DLD1 (cell line): ENCODE results near the gene PHF2.

ENCODE experiments used
- in situ Hi-C: cut with HindIII; loops from 2 replicates; pipeline ENCODE4 v1.10.0; 2017; ENCODE audit warnings: low sequenced_read_pairs

The PHF2 gene

DNA sequence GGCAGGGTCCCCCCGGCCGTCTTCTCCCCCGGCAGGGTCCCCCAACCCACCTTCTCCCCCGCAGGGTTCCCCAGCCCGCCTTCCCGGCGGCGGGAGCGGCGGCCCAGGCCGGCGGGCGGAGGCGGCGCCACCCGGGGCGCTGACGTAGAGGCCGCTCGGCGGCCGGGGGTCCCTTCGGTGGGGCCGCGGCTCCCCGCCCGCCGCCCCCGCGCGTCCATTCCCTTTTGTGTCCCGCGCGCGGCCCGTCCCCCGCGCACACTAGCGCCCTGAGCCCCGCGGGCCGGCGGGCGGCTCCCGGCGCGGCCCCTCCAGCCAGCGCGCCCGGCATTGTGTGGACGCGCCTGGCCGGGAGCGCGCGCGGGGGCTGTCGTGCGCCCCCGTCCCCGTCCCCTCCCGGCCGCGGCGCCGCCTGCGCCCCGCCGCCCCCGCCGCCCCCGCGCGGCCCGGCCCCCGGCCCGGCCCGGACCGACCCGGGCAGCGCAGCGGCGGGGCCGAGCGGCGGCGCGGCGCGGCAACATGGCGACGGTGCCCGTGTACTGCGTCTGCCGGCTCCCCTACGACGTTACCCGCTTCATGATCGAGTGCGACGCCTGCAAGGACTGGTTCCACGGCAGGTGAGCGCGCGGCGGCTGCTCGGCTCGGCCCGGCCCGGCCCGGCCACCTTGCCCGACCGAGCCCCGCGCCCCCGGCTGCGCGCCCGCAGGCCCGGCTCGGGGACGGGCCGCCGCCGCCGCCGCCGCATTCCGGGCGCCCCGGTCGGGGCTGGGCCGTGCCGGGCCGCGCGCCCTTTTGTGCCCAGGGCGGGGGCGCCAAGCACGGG lies at the start of gene PHF2:
TSS of gene PHF2 (plus strand) at position 327 of the 820 bp plus-strand sequence. CDS start at position 517, 190 bp downstream.
- in situ Hi-C loops = no loop called here

DNA sequence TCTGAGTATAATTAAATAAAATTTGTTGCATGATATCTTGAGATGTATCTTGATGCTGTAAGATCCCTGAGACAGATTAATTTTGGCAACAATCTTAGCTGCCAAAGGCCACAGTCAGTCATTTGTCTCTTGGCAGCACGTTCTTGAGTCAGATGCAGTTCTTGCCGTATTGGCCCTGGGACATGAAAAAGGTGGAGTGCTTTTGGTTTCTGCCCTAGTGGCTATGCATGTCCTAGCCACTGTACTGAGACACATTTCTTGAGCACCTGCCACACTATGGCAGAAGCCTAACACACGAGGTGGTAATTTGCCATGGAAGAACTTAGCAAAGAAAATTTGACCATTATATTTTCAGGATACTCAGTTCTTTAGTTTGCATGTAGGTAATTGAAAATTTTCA lies 45.0 kb upstream of the PHF2 start:
- in situ Hi-C loops = no loop called here

DNA sequence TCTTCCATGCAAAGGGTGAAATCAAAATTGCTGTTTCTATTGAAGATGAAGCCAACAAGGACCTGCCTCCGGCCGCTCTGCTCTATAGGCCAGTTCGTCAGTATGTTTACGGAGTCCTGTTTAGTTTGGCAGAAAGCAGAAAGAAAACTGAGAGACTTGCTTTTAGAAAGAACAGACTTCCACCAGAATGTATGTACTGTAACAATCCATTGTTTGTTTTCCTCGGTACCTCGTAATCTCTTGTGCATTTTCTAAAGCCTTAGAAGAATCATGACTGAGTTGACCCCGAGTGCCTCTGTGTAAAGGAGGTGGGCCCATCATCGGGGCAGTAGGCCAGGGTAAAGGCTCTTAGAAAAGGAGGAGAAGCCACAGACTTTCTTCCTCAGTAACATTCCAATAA lies 44.2 kb upstream of the PHF2 start:
- in situ Hi-C loops = no loop called here

DNA sequence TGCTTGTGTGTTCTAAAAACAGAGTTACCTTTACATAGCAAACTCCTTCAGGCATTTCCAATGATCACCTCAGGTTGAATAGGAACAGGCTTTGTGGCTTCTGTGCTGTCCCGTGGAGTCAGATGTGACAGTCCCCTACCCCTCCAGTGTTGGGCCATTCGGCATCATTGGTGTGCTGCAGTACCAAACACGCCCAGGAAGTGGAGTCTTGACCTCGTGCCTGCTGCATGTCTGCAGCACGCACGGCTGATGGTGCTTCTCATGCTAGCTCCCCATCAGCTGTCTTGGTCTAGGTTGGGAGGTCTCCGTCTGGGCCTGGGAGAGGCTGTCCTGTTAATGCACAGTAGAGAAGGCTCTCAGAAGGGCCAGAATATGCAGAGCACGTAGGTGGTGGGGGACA lies 42.5 kb upstream of the PHF2 start:
- in situ Hi-C loops = no loop called here

- in situ Hi-C loops = no loop called here
These were observed 40.2 kb upstream of the PHF2 start for GRCh38 chr9:93536167-93536566.

- in situ Hi-C loops = no loop called here
These were observed 39.5 kb upstream of the PHF2 start for GRCh38 chr9:93536874-93537273.

- in situ Hi-C loops = no loop called here
These were observed 36.1 kb upstream of the PHF2 start for GRCh38 chr9:93540305-93540704.

DNA sequence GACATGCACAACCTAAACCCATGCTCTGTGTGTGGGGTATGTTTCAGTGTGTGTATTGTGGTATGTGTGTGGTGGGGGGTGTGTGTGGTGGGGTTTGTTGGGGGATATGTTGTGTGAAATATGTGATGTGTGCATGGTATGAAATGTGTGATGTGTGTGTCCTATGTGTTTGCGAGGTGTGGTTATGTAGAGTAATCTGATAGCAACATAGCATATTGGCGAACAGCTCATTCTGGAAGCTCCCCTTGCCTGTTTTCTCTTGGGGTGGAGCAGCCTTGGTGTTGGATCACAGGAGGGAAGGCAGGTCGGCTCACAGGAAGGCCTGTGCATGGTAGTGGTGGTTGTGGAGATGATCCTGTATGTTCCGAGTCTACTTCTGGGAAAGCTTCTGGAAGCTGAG lies 35.4 kb upstream of the PHF2 start:
- in situ Hi-C loops = no loop called here

DNA sequence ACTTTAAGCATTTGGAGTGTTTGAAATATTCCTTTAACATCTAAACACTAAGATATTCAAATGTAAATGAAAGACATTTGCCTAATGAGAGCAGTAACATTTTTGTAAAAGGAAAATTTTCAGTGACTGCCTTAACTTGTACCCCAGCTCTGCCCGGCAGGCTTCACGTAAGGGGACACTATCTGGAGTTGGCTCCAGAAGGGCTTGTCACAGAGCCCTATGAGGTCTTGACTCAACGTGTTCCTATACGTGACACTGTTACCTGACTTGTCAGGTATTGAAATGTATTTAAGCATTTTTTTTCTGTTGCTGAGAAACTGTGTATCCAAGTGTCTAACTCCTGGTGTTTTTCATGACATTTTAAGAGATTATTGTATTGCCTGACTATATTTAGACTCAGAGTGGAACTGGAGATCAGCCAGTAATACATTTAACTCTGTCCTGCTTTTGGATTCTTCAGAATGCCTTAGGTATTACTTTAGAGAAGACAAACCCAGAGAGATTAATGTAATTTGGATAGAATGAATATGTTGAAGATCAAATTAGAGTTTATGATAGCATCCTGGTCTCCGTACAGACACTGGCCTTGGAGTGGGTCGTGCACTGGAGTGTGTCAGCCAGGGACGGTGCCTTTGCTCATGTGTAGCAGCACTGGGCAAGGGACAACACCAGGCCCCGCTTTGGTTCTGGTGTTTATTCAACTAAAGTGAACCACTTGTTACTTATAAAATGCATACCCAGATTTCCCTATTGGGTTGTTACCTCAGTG lies 34.6 kb upstream of the PHF2 start:
- in situ Hi-C loops = no loop called here

GRCh38 chr9:93543117-93543516 lies 33.3 kb upstream of the PHF2 start:
- in situ Hi-C loops = no loop called here

DNA sequence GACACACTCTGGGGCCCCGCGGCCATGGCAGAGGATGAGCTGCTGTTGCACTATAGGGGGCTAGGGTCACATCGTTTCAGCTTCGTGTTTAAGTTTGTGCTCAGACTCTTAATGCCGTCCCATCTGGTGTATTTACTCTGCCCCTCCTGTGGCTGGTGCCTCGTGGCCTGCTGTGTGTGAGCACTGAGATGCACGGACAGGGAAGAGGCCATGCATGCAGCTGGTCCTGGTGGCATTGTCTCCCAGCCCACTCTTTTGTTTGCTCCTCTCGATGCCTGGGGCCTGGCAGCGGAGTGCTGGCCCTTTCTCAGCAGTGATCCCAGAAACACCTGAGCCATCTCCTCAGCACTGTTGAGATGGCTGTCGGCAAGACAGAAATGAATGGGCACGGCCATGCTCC lies 30.0 kb upstream of the PHF2 start:
- in situ Hi-C loops = no loop called here

GRCh38 chr9:93549611-93550010 lies 26.8 kb upstream of the PHF2 start:
- in situ Hi-C loops = no loop called here

DNA sequence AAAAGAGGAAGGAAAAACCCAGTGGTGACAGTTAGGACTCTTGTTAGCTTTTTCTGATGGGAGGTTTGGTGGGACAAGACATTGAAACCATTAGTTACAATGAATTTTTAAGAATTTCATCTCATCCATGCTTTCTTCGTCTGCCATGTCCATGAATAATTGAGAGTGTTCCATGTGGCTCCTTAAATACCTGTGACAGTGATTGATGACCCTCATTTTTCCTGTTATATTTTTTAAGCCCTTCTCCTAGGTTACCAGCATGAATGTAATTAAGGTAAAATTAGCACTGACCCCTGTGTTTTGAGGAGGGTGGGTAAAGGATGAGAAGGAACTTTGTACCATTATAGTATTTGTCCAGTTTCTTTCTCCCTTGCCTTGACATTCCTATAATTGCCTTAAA lies 23.5 kb upstream of the PHF2 start:
- in situ Hi-C loops = no loop called here

- in situ Hi-C loops = no loop called here
These were observed 21.0 kb upstream of the PHF2 start for GRCh38 chr9:93555370-93555769.

DNA sequence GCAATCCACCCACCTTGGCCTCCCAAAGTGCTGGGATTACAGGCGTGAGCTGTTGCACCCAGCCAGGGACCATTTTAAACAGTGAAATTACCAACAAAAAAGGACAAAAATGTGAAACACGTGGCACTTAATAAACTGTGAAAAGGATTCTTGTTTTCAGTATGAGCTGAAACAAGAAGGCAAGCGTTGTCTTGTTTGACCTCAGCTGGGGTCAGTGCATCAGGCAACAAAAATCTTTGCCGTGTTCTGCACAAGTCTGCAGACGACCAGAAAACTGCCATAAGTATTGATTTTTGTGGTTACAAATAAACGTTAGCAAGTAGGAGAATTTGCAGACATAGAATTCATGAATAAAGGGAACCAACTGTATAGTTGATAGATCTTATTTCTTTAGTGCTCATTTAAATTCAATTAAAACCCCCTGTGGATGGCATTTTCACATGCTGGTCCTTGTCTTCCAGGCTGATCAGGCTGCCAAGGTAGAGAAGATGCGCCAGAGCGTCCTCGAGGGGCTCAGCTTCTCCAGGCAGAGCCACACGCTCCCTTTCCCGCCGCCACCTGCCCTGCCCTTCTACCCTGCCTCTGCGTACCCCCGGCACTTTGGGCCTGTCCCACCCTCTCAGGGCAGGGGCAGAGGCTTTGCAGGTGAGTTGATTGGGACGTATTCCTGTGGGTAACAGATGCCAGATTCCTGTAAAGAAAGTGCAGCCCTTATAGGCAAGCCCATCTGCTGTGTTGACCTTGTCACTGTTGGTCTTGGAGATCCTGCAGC lies 18.8 kb upstream of the PHF2 start:
- in situ Hi-C loops = no loop called here

- in situ Hi-C loops = no loop called here
These were observed 17.9 kb upstream of the PHF2 start for GRCh38 chr9:93558503-93558902.

- in situ Hi-C loops = no loop called here
These were observed 15.4 kb upstream of the PHF2 start for GRCh38 chr9:93560991-93561390.

GRCh38 chr9:93562157-93562556 lies 14.2 kb upstream of the PHF2 start:
- in situ Hi-C loops = no loop called here

DNA sequence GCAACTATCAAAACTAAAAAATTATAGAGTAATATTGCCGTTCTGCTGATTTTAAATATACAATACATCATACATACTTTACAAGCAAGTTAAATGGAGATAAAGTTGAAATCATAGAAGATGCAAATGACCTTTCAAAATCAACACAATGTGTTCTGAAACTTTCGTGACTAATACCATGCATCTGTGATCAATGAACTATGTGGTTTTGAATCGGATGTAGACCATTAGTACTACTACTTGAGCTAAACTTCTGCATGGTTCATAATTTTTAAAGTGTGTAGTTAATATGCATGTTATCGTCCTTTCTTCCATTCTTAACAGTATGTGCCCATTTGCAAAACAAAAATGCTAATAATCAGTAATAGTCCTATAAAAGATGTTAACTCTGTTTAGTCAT lies 11.3 kb upstream of the PHF2 start:
- in situ Hi-C loops = no loop called here

DNA sequence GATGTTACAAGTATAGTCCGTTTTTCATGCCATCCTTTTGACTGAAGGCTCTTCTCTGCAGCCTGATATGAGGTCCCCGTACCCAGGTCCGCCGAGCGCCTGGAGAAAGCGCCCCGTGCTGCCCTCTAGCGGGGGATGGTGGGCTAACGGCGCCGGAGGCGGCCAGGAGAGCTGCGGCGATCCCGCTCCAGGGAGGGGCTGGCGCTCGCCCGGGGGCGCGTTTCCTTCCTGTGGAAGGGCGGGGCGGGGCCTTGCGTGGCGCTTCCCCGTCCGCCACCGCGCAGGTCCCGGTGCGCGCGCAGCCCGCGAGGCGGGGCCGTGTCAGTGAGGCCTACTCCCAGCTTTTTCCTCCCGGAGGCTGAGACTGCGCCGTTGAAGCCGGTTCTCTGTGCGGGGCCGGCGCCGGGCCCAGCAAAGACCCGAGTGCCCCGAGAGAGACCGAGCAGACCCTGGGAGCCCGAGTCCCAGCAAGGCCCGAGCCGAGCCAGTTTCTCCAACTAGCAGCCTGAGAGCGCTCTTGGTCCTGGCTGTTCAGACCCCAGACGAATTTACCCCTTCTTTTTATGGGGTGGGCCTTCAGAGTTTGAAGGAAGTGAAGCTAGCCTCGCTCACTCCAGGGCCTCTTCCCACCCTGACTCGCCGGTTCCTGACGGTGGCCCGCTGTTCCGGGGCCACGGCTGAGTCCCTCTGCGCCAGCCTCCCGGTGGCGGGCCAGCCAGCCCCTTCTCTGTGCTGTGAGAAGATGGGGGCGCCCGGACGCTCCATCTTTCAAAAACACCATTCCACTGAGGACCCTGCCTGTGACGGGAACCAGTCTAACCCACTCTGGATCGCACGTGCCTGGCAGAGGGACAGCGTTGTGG lies 9.7 kb upstream of the PHF2 start:
- in situ Hi-C loops = no loop called here
